Glutamatergic neuron (in vitro differentiated cells): ENCODE measurements around the gene CACNA1I. TPM values are rescaled to one million over a fixed set of nuclear protein-coding genes. Genes with fewer than 3 reads are reported as not detected.

Source experiments
- DNase-seq: peaks from one replicate; pipeline ENCODE4 v3.0.0; 2022
- H3K27ac Mint-ChIP-seq: one replicate; pipeline ENCODE4 v1.8.0; 2020; ENCODE audit warnings: mild to moderate bottlenecking, mixed read lengths, inconsistent platforms; ENCODE audit not compliant: unreplicated experiment
- H3K27me3 Mint-ChIP-seq: one replicate; pipeline ENCODE4 v1.8.0; 2020; ENCODE audit warnings: mild to moderate bottlenecking, moderate library complexity, mixed read lengths, inconsistent platforms; ENCODE audit not compliant: unreplicated experiment
- H3K36me3 Mint-ChIP-seq: one replicate; pipeline ENCODE4 v1.8.0; 2020; ENCODE audit warnings: mild to moderate bottlenecking, mixed read lengths, inconsistent platforms; ENCODE audit not compliant: unreplicated experiment
- H3K4me1 Mint-ChIP-seq: one replicate; pipeline ENCODE4 v1.8.0; 2020; ENCODE audit warnings: mild to moderate bottlenecking, low read depth, mixed read lengths, inconsistent platforms; ENCODE audit not compliant: unreplicated experiment
- H3K4me3 Mint-ChIP-seq: one replicate; pipeline ENCODE4 v1.8.0; 2020; ENCODE audit warnings: mild to moderate bottlenecking, mixed read lengths, inconsistent platforms; ENCODE audit not compliant: unreplicated experiment
- H3K9me3 Mint-ChIP-seq: one replicate; pipeline ENCODE4 v1.8.0; 2020; ENCODE audit warnings: mild to moderate bottlenecking, moderate library complexity, mixed read lengths, inconsistent platforms; ENCODE audit not compliant: unreplicated experiment
- total RNA-seq: library from RNA; stranded (reverse); fragmentation: NEBNext Ultra II Directional; extraction: Animal tissue kit (Norgen Biotek cat#: 25700); gene quantifications from one replicate; pipeline ENCODE4 v1.2.1, GENCODE V29; 2021; ENCODE audit not compliant: unreplicated experiment
- TF ChIP-seq, protein P1 (sequence below): fragments of 200-600 bp; sonication (generic); IDR thresholded peaks from one replicate; pipeline ENCODE4 v1.5.0; 2021; ENCODE audit not compliant: partially characterized antibody, unreplicated experiment

Gene CACNA1I
- total RNA-seq, 1 donor from 2014 or later, result 0.12 TPM

DNA sequence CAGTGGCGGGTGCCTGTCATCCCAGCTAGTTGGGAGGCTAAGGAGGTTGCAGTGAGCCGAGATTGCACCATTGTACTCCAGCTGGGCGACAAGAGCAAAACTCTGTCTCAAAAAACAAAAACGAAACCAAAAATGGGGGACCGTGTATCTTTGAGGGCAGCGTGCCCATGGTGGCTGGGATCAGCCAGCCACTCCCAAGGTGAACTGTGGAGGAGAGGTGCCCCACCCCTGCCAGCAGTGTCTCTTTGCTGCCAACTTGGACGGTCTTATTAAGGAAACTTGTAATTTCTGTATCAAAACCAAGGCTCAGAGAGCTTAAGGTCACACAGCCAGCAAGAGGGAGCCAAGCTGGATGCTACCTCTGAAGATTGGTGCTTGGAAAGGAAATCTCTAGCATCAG lies 147.7 kb downstream of the CACNA1I start:
- Mint-ChIP-seq H3K27ac (no peak overlapping the region), H3K4me3 (no peak overlapping the region), H3K9me3 (no peaks in the 10 kb centered on the region), H3K36me3 (no peaks in the 10 kb centered on the region), H3K4me1 (peaks cover 1% of the 10 kb centered on the region), H3K27me3 (peaks cover 5% of the 10 kb centered on the region)
- TF ChIP-seq, protein P1, sequence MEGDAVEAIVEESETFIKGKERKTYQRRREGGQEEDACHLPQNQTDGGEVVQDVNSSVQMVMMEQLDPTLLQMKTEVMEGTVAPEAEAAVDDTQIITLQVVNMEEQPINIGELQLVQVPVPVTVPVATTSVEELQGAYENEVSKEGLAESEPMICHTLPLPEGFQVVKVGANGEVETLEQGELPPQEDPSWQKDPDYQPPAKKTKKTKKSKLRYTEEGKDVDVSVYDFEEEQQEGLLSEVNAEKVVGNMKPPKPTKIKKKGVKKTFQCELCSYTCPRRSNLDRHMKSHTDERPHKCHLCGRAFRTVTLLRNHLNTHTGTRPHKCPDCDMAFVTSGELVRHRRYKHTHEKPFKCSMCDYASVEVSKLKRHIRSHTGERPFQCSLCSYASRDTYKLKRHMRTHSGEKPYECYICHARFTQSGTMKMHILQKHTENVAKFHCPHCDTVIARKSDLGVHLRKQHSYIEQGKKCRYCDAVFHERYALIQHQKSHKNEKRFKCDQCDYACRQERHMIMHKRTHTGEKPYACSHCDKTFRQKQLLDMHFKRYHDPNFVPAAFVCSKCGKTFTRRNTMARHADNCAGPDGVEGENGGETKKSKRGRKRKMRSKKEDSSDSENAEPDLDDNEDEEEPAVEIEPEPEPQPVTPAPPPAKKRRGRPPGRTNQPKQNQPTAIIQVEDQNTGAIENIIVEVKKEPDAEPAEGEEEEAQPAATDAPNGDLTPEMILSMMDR, result no peak
- DNase-seq, result no peak

DNA sequence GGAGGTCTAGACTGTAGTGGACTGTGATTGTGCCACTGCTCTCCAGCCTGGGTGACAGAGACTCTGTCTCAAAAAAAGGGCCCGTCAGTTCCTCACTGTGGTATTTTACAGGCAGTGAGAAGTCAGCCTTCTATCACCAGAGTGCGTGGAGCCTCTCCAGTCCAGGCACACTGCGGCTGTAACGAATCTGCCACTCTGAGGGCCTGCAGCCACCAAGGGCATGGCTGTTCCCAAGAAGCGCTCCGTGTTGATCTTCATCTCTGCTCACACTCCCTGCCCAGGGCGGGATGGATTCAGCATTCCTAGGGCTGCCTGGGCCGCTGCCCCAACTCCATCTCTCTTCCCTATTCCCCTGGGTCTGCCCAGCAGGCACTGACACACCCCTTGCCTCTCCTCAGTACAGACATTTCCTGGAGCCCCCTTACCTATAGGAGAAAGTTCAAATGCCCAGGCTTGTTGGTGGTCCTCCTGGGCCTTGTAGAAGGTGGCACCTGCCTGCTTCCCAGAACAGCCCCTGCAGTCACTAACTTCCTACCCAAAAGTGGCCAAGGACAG lies 148.4 kb downstream of the CACNA1I start:
- Mint-ChIP-seq H3K27me3 (peaks cover 5% of the 10 kb centered on the region), H3K36me3 (no peaks in the 10 kb centered on the region), H3K4me3 (no peak overlapping the region), H3K27ac (no peak overlapping the region), H3K9me3 (no peaks in the 10 kb centered on the region), H3K4me1 (peaks cover 1% of the 10 kb centered on the region)
- TF ChIP-seq, protein P1, result no peak
- no peak for DNase-seq

DNA sequence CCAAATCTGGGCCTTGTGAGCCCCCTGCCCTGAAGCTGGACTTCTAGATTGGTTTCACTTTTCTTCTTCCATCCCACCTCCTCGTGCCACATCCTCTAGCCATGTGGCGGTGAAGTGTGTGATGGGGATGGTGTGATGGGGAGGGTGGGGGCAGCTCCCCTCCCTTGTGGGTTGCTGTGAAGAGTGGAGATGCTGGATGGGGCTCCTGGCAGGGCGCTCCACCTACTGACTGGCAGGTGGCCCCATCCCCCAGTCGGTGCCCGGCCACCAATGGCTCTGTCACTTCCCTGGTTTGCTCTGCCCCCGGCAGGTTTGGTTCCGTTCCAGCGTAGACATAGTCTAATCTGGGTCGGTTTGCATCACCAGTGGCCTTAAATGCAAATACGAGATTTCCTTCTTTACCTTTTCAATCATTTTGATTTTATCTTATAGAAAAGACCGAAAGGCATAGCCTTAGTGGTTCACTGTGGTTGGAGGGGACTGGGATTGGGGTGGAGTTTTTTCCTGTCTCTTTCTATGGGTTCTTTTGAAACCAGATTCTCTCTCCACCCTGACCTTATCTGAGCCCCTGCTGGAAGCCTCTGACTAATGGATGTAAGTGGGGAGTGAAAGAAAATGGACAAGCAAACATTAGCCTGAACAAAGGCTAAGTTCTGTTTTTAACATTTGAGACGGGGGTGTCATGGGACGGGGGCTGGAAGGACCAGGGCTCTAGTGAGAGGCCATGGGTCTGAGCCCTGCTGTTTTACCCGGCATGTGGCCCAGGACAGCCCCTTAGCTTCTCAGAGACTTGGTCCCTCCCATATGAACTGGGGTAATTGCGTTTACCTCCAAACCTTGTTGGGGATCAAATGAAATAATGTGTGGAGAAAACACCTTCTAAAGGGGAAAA lies 149.3 kb downstream of the CACNA1I start:
- Mint-ChIP-seq H3K9me3 (no peaks in the 10 kb centered on the region), H3K4me1 (peaks cover 1% of the 10 kb centered on the region), H3K27ac (no peak overlapping the region), H3K36me3 (no peaks in the 10 kb centered on the region), H3K4me3 (no peak overlapping the region), H3K27me3 (peaks cover 5% of the 10 kb centered on the region)
- no peak for DNase-seq
- TF ChIP-seq, protein P1, result no peak

DNA sequence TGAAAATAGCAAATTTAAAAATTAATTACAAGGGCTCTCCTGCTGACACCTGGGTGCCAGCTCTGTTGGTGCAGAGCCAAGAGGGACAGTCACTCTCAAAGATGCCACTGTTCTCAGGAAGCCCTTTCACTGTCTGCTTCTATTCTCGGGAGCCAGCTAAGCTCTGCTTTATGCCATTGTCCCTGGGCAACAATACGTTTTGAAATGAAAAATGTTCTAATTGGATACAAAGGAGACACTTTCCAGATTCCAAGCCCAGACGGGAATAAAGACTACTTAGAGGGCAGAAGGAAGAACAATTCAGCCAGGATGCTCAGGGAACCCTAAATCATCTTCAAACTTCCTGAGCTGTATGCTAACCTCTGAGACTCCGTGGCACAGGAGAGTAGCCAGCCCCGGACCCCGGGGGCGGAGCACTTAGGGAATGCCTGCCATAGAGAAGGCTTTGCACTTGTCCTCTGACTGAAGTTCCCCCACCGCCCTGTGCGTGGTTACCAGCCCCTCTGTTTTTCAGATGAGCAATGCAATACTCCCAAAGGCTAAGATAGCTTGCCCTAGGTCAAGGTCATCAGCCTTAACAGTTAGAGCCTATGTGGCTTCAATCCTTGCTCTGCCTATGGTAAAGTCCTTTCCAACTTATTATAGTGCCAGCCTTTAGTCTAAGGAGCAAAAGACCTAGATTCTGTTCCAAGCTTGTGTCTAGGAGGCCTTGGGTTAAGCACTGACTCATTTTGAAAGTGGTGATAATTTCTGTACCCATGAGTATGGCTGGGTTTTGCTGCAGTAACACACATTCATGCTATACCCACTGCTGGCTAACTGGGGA lies 150.9 kb downstream of the CACNA1I start:
- H3K27ac Mint-ChIP-seq, result no peak overlapping the region
- peaks cover 3% of the 10 kb centered on the region for H3K27me3 Mint-ChIP-seq
- no peaks in the 10 kb centered on the region for H3K36me3 Mint-ChIP-seq

More for the DNA sequence above, 150.9 kb downstream of the CACNA1I start:
- TF ChIP-seq, protein P1, result no peak
- no peak for DNase-seq
- Mint-ChIP-seq H3K9me3 (no peaks in the 10 kb centered on the region), H3K4me1 (peaks cover 1% of the 10 kb centered on the region), H3K4me3 (no peak overlapping the region)
